ENCODE results near the gene NUTM2G. TPM values are rescaled to one million over a fixed set of nuclear protein-coding genes. Genes with fewer than 3 reads are reported as not detected.
A peak's percentile ranks its signal among the peaks of the same experiment; 100 is the strongest.
"Not testable (repeated sequence)": the region's sequence is repeated elsewhere in the genome, so short reads cannot be mapped to it uniquely, and the experiment has no call there.

Gene NUTM2G
- total and polyA plus RNA-seq, 5 donors from 2014 or later, result 0.11 TPM; not detected in 4

DNA sequence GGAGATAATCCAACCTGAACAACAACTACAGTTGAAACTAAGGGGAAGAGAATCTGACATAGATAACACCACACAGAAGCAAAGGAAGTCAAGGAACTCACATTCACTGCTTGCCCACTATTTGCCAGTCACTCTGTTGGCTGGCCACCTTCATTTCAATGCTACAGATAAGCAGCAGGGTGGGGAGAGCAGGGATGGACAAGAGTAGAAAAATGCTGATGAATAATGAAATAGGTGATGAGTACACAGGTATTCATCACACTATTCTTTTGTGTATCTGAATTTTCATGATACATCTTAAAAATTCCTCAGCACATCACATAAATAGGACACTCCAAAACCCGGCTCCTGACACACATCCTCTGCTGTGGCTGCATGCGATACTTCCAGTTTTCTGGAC is 21.9 kb downstream of the NUTM2G start:
- not testable (repeated sequence) for H3K36me3 Mint-ChIP-seq; H3K4me3 ChIP-seq (ENCODE audit: low read depth, low read length); H3K9me3 ChIP-seq (ENCODE audit: control insufficient read depth in 2 of 2, low read length in 2 of 2); H3K27ac ChIP-seq (ENCODE audit: insufficient read depth, low read length, poor library complexity, severe bottlenecking); H3K27ac Mint-ChIP-seq; H3K27me3 ChIP-seq (ENCODE audit: control insufficient read depth, insufficient read depth, low read length); H3K4me3 Mint-ChIP-seq; H3K36me3 ChIP-seq (ENCODE audit: control insufficient read depth, insufficient read depth, low read length); ATAC-seq (ENCODE audit: low read depth in 2 of 2); H3K9me3 Mint-ChIP-seq; H3K4me1 Mint-ChIP-seq; DNase-seq; H3K27me3 Mint-ChIP-seq; H3K4me1 ChIP-seq (ENCODE audit: control insufficient read depth, insufficient read depth, low read length, poor library complexity, severe bottlenecking)

DNA sequence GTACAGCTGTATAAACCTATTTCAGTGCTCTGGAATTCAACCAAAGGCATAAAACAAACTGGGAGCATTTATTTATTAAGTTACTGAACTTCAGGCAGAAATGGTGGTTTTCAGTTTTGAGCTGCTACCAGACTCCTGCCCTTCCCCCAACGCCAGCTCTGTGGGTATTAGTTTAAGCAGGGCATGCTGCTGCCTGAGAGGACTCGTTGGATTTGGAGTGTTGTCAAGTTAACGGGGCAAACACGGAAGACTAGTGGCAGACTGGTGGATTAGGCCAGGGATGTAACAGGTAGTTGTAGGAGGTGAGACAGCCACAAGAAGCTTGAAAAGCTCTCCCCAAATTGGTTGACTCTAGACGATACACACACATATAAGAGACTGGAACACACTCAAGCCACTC is 38.9 kb downstream of the NUTM2G start:
- not testable (repeated sequence) for H3K27me3 Mint-ChIP-seq; H3K36me3 ChIP-seq (ENCODE audit: control insufficient read depth, insufficient read depth, low read length); DNase-seq; H3K36me3 Mint-ChIP-seq; H3K27ac ChIP-seq (ENCODE audit: insufficient read depth, low read length, poor library complexity, severe bottlenecking); H3K27me3 ChIP-seq (ENCODE audit: control insufficient read depth, insufficient read depth, low read length); ATAC-seq (ENCODE audit: low read depth in 2 of 2); H3K4me3 ChIP-seq (ENCODE audit: low read depth, low read length); H3K9me3 Mint-ChIP-seq; H3K9me3 ChIP-seq (ENCODE audit: control insufficient read depth in 2 of 2, low read length in 2 of 2); H3K4me1 ChIP-seq (ENCODE audit: control insufficient read depth, insufficient read depth, low read length, poor library complexity, severe bottlenecking); H3K4me3 Mint-ChIP-seq
- H3K27ac Mint-ChIP-seq, result peak overlapping the region in 2 of 3 donors; percentile 52 to 76
- H3K4me1 Mint-ChIP-seq, result peaks cover 2 to 11% (median 8%) of the 10 kb centered on the region in 4 donors

DNA sequence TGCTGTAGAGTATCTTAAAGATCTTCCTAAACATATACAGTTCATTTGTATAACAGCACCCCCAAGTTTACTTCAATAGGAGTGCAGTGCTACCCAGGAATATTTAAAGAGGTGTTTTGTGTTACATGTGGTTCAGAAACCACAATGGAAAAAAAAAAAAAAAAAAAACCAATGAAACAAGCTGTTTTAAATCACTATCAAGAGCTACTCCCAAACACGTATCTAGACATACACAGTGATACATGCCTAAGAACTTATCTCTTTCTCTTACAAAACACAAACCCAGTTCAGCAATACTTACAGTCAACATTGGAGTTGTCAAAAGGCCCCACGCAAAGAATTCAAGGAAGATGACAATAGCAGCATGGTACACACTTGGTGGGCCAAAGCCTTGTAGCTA is 43.9 kb downstream of the NUTM2G start:
- H3K4me1 ChIP-seq (ENCODE audit: control insufficient read depth, insufficient read depth, low read length, poor library complexity, severe bottlenecking); ATAC-seq (ENCODE audit: low read depth in 2 of 2); H3K9me3 Mint-ChIP-seq; H3K27me3 ChIP-seq (ENCODE audit: control insufficient read depth, insufficient read depth, low read length); H3K36me3 ChIP-seq (ENCODE audit: control insufficient read depth, insufficient read depth, low read length); H3K27ac ChIP-seq (ENCODE audit: insufficient read depth, low read length, poor library complexity, severe bottlenecking); H3K9me3 ChIP-seq (ENCODE audit: control insufficient read depth in 2 of 2, low read length in 2 of 2); H3K36me3 Mint-ChIP-seq; DNase-seq; H3K4me3 ChIP-seq (ENCODE audit: low read depth, low read length); H3K27me3 Mint-ChIP-seq: not testable (repeated sequence)
- Mint-ChIP-seq H3K27ac (peak overlapping the region in 2 of 3 donors; percentile 53 to 70), H3K4me3 (peak overlapping the region in 2 of 4 donors; percentile 28 to 53), H3K4me1 (peaks cover 4 to 39% (median 20%) of the 10 kb centered on the region in 4 donors)

DNA sequence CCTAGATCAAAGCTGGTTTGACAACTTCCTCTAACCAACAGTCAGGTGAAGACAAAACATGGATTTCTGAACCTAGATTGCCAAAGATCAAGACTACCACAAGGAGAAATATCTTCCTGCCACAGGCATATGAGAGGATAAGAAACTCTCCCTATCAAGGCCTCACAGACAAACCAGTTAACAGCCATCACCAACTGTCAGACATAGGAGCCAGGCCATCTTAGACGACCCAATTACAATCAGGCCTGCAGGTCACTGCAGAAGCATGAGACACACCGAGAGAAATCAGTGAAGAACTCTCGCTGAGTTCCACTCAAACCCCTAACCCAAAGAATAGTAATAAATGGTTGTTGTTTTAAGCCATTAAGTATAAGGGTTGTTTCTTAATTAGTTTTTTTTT is 45.4 kb downstream of the NUTM2G start:
- H3K27ac Mint-ChIP-seq; H3K9me3 ChIP-seq (ENCODE audit: control insufficient read depth in 2 of 2, low read length in 2 of 2); H3K36me3 Mint-ChIP-seq; H3K36me3 ChIP-seq (ENCODE audit: control insufficient read depth, insufficient read depth, low read length); DNase-seq; H3K4me3 Mint-ChIP-seq; H3K27me3 Mint-ChIP-seq; H3K27me3 ChIP-seq (ENCODE audit: control insufficient read depth, insufficient read depth, low read length); H3K27ac ChIP-seq (ENCODE audit: insufficient read depth, low read length, poor library complexity, severe bottlenecking); H3K4me1 ChIP-seq (ENCODE audit: control insufficient read depth, insufficient read depth, low read length, poor library complexity, severe bottlenecking); H3K4me3 ChIP-seq (ENCODE audit: low read depth, low read length); H3K9me3 Mint-ChIP-seq; ATAC-seq (ENCODE audit: low read depth in 2 of 2): not testable (repeated sequence)
- H3K4me1 Mint-ChIP-seq, result peaks cover 4 to 43% (median 23%) of the 10 kb centered on the region in 4 donors

DNA sequence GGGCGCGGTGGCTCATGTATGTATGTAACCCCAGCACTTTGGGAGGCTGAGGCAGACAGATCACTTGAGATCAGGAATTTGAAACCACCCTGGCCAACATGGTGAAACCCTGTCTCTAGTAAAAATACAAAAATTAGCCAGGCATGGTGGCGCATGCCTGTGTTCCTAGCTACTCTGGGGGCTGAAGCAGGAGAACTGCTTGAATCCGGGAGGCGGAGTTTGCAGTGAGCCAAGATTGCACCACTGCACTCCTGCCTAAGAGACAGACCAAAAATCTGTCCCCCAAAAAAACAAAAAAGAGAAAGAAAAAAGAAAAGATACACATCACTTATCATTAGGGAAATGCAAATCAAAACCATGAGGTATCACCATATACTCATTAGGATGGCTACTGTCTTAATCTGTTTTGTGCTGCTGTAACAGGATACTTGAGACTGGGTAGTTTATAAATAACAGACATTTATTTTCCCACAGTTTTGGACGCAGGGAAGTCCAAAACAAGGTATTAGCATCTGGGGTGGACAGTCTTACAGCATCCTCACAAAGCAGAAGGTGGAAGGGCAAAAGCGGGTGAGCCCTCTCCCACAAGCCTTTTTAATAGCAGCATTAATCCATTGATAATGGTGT is 55.0 kb downstream of the NUTM2G start:
- not testable (repeated sequence) for H3K27me3 ChIP-seq (ENCODE audit: control insufficient read depth, insufficient read depth, low read length); H3K36me3 Mint-ChIP-seq; H3K4me3 Mint-ChIP-seq; H3K27ac ChIP-seq (ENCODE audit: insufficient read depth, low read length, poor library complexity, severe bottlenecking); H3K27me3 Mint-ChIP-seq; ATAC-seq (ENCODE audit: low read depth in 2 of 2); H3K9me3 Mint-ChIP-seq; H3K4me3 ChIP-seq (ENCODE audit: low read depth, low read length); H3K27ac Mint-ChIP-seq; H3K36me3 ChIP-seq (ENCODE audit: control insufficient read depth, insufficient read depth, low read length); DNase-seq; H3K4me1 ChIP-seq (ENCODE audit: control insufficient read depth, insufficient read depth, low read length, poor library complexity, severe bottlenecking); H3K9me3 ChIP-seq (ENCODE audit: control insufficient read depth in 2 of 2, low read length in 2 of 2)
- H3K4me1 Mint-ChIP-seq, result peaks cover 0 to 28% (median 11%) of the 10 kb centered on the region in 4 donors

DNA sequence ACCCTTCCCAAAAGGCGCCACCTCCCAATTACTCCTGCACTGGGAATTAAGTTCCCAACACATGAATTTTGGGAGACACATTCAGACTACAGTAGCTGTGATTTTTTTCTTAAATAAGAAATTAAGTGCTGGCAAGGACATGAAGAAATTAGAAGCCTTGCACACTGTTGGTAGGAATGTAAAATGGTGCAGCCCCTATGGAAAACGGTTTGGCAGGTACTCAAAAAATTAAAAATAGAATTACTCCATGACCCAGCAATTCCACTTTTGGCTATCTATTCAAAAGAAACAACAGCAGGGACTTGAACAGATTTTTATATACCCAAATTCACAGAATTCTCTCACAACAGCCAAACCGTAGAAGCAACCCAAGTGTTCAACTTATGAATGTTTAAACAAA is 55.5 kb downstream of the NUTM2G start:
- H3K4me3 ChIP-seq (ENCODE audit: low read depth, low read length); H3K4me3 Mint-ChIP-seq; ATAC-seq (ENCODE audit: low read depth in 2 of 2); H3K27ac Mint-ChIP-seq; H3K36me3 Mint-ChIP-seq; DNase-seq; H3K27ac ChIP-seq (ENCODE audit: insufficient read depth, low read length, poor library complexity, severe bottlenecking); H3K36me3 ChIP-seq (ENCODE audit: control insufficient read depth, insufficient read depth, low read length); H3K27me3 ChIP-seq (ENCODE audit: control insufficient read depth, insufficient read depth, low read length); H3K9me3 ChIP-seq (ENCODE audit: control insufficient read depth in 2 of 2, low read length in 2 of 2); H3K4me1 ChIP-seq (ENCODE audit: control insufficient read depth, insufficient read depth, low read length, poor library complexity, severe bottlenecking); H3K27me3 Mint-ChIP-seq; H3K9me3 Mint-ChIP-seq: not testable (repeated sequence)
- H3K4me1 Mint-ChIP-seq, result peaks cover 0 to 28% (median 11%) of the 10 kb centered on the region in 4 donors

DNA sequence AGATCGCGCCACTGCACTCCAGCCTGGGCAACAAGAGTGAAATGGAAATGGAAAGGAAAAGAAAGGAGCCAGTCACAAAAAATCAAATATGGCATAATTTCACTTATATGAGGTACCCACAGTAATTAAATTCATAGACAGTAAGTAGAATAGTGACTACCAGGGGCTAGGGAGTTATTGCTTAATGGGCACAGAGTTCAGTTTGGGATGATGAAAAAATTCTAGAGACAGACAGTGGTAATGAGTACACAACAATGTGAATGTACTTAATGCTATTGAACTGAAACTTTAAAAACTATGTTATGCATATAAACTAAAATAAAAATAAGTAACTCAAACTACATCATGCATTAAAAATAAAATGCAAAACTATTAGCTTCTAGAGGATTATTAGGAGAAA is 56.2 kb downstream of the NUTM2G start:
- H3K9me3 ChIP-seq (ENCODE audit: control insufficient read depth in 2 of 2, low read length in 2 of 2); H3K27me3 ChIP-seq (ENCODE audit: control insufficient read depth, insufficient read depth, low read length); H3K36me3 Mint-ChIP-seq; H3K36me3 ChIP-seq (ENCODE audit: control insufficient read depth, insufficient read depth, low read length); H3K4me3 ChIP-seq (ENCODE audit: low read depth, low read length); DNase-seq; H3K27me3 Mint-ChIP-seq; H3K27ac Mint-ChIP-seq; ATAC-seq (ENCODE audit: low read depth in 2 of 2); H3K9me3 Mint-ChIP-seq; H3K4me3 Mint-ChIP-seq; H3K27ac ChIP-seq (ENCODE audit: insufficient read depth, low read length, poor library complexity, severe bottlenecking); H3K4me1 ChIP-seq (ENCODE audit: control insufficient read depth, insufficient read depth, low read length, poor library complexity, severe bottlenecking): not testable (repeated sequence)
- H3K4me1 Mint-ChIP-seq, result peaks cover 5 to 31% (median 14%) of the 10 kb centered on the region in 4 donors

Data from CD4-positive, CD25-positive, alpha-beta regulatory T cell (primary cell).